Caco-2 (cell line): ENCODE results near the gene SLC5A11. TPM values are rescaled to one million over a fixed set of nuclear protein-coding genes. Genes with fewer than 3 reads are reported as not detected.

Source experiments
- BruUV-seq: library from RNA; stranded (reverse); fragments of 400-500 nt; replicated peaks from 2 replicates; lab custom pipeline; 2021; lab: Mats Ljungman, UMichigan
- CTCF ChIA-PET: fragments of 300-600 bp; sonication (Branson Sonifier 250); formaldehyde crosslinking; loops from one replicate; lab custom pipeline; 2022; ENCODE audit warnings: antibody characterized with exemption; lab: Charles Lee
- POLR2A ChIA-PET: fragments of 300-600 bp; sonication (Branson Sonifier 250); formaldehyde crosslinking; loops from one replicate; lab custom pipeline; 2022; ENCODE audit warnings: antibody characterized with exemption; lab: Charles Lee
- DNase-seq, 2 experiments: peaks; one replicate each; pipeline versions ENCODE4 v3.0.0 to v3.0.0-alpha.2; 2020 to 2022
- H3K27me3 ChIP-seq: replicated peaks from 2 replicates; pipeline ENCODE4 v1.6.0; 2011; ENCODE audit warnings: low read length; ENCODE audit not compliant: control insufficient read depth, insufficient read depth
- H3K36me3 ChIP-seq: 2 replicates; pipeline ENCODE4 v1.5.1; 2011; ENCODE audit warnings: low read length; ENCODE audit not compliant: control insufficient read depth, insufficient read depth
- H3K4me1 ChIP-seq: fragments of 250-450 bp; sonication (Bioruptor Pico); 2 replicates; pipeline ENCODE4 v1.5.1; 2020; ENCODE audit warnings: mild to moderate bottlenecking
- H3K4me3 ChIP-seq: 2 replicates; pipeline ENCODE4 v1.5.1; 2011; ENCODE audit warnings: low read depth, mild to moderate bottlenecking, control low read depth, low read length
- H3K9me3 ChIP-seq: fragments of 250-450 bp; sonication (Bioruptor Pico); 2 replicates; pipeline ENCODE4 v1.5.1; 2020; ENCODE audit warnings: mild to moderate bottlenecking, moderate library complexity
- H3K27ac Mint-ChIP-seq: one replicate; pipeline ENCODE4 v1.8.0; 2022; ENCODE audit warnings: mixed read lengths; ENCODE audit not compliant: unreplicated experiment
- H3K27me3 Mint-ChIP-seq: one replicate; pipeline ENCODE4 v1.8.0; 2022; ENCODE audit warnings: mixed read lengths; ENCODE audit not compliant: insufficient read depth, unreplicated experiment
- H3K36me3 Mint-ChIP-seq: one replicate; pipeline ENCODE4 v1.8.0; 2022; ENCODE audit warnings: mild to moderate bottlenecking, mixed read lengths; ENCODE audit not compliant: insufficient read depth, unreplicated experiment
- H3K4me1 Mint-ChIP-seq: one replicate; pipeline ENCODE4 v1.8.0; 2022; ENCODE audit warnings: low read depth, mixed read lengths; ENCODE audit not compliant: unreplicated experiment
- H3K4me3 Mint-ChIP-seq: one replicate; pipeline ENCODE4 v1.8.0; 2022; ENCODE audit warnings: mild to moderate bottlenecking, moderate library complexity, mixed read lengths; ENCODE audit not compliant: unreplicated experiment
- H3K9me3 Mint-ChIP-seq: one replicate; pipeline ENCODE4 v1.8.0; 2022; ENCODE audit warnings: mixed read lengths; ENCODE audit not compliant: unreplicated experiment
- intact Hi-C: fragments of 100-400 bp; cut with micrococcal nuclease; formaldehyde crosslinking; loops from one replicate; pipeline ENCODE4 v1.10.0; 2022; ENCODE audit not compliant: unreplicated experiment
- total RNA-seq: library from RNA; stranded (reverse); gene quantifications from 2 replicates; pipeline ENCODE4 v1.2.3, GENCODE V29; 2022
- TF ChIP-seq, protein P1 (sequence below), 2 experiments: fragments of 200-600 bp in 1 of 2; IDR thresholded peaks; 1 replicate in 1 of 2; 2 replicates in 1 of 2; pipeline versions ENCODE4 v1.5.1 to v1.8.0; 2011 to 2022; ENCODE audit warnings: antibody characterized with exemption in 1 of 2, control low read depth in 1 of 2, inconsistent platforms in 1 of 2, low read depth in 1 of 2, low read length in 1 of 2, mild to moderate bottlenecking in 1 of 2, moderate library complexity in 1 of 2; ENCODE audit not compliant: insufficient read depth in 1 of 2, severe bottlenecking in 1 of 2, unreplicated experiment in 1 of 2

Gene SLC5A11
- total RNA-seq, 1 experiment from 2014 or later, result 0.95 TPM

- intact Hi-C loops, result no loop called here
- H3K4me3 Mint-ChIP-seq, result no peak overlapping the region
- POLR2A ChIA-PET, result no interaction called here
- no peaks in the 10 kb centered on the region for H3K36me3 Mint-ChIP-seq
- CTCF ChIA-PET, result interaction anchor here (0.6 kb wide), 1 partner anchor 705 kb away, joined by 3 read pairs; no protein-coding TSS in a partner anchor
- H3K27me3 Mint-ChIP-seq, result no peaks in the 10 kb centered on the region
- H3K36me3 ChIP-seq, result no peaks in the 10 kb centered on the region
- no peaks in the 10 kb centered on the region for H3K4me1 ChIP-seq
- no peaks in the 10 kb centered on the region for H3K9me3 Mint-ChIP-seq
- H3K27ac Mint-ChIP-seq, result no peak overlapping the region
- BruUV-seq, result no TSS peak
- H3K4me3 ChIP-seq, result no peak overlapping the region
- DNase-seq, result no peak
- H3K27me3 ChIP-seq, result no peaks in the 10 kb centered on the region
- H3K9me3 ChIP-seq, result no peaks in the 10 kb centered on the region
- TF ChIP-seq, protein P1, sequence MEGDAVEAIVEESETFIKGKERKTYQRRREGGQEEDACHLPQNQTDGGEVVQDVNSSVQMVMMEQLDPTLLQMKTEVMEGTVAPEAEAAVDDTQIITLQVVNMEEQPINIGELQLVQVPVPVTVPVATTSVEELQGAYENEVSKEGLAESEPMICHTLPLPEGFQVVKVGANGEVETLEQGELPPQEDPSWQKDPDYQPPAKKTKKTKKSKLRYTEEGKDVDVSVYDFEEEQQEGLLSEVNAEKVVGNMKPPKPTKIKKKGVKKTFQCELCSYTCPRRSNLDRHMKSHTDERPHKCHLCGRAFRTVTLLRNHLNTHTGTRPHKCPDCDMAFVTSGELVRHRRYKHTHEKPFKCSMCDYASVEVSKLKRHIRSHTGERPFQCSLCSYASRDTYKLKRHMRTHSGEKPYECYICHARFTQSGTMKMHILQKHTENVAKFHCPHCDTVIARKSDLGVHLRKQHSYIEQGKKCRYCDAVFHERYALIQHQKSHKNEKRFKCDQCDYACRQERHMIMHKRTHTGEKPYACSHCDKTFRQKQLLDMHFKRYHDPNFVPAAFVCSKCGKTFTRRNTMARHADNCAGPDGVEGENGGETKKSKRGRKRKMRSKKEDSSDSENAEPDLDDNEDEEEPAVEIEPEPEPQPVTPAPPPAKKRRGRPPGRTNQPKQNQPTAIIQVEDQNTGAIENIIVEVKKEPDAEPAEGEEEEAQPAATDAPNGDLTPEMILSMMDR (IDR thresholded peaks at IDR 0.05; ENCODE audit: insufficient read depth in 1 of 2, low read depth in 1 of 2, low read length in 1 of 2, severe bottlenecking in 1 of 2, unreplicated experiment in 1 of 2), result no peak
- no peaks in the 10 kb centered on the region for H3K4me1 Mint-ChIP-seq
Measured at GRCh38 chr16:24908716-24909115, 63.0 kb downstream of the SLC5A11 start.

GRCh38 chr16:24909856-24910255 is 64.1 kb downstream of the SLC5A11 start:
- Mint-ChIP-seq H3K27ac (no peak overlapping the region), H3K36me3 (no peaks in the 10 kb centered on the region), H3K4me1 (no peaks in the 10 kb centered on the region), H3K9me3 (no peaks in the 10 kb centered on the region), H3K4me3 (no peak overlapping the region), H3K27me3 (no peaks in the 10 kb centered on the region)
- ChIA-PET POLR2A (interaction anchor here (0.7 kb wide), 1 partner anchor 8 kb away, joined by 4 read pairs; no protein-coding TSS in a partner anchor), CTCF (interaction anchor here (0.7 kb wide), 1 partner anchor 227 kb away, joined by 4 read pairs; no protein-coding TSS in a partner anchor)
- DNase-seq, result no peak
- no TSS peak for BruUV-seq
- intact Hi-C loops, result no loop called here
- Histone ChIP-seq H3K4me1 (no peaks in the 10 kb centered on the region), H3K36me3 (no peaks in the 10 kb centered on the region), H3K9me3 (no peaks in the 10 kb centered on the region), H3K4me3 (no peak overlapping the region), H3K27me3 (no peaks in the 10 kb centered on the region)
- TF ChIP-seq, protein P1 (IDR thresholded peaks at IDR 0.05; ENCODE audit: insufficient read depth in 1 of 2, low read depth in 1 of 2, low read length in 1 of 2, severe bottlenecking in 1 of 2, unreplicated experiment in 1 of 2), result no peak

DNA sequence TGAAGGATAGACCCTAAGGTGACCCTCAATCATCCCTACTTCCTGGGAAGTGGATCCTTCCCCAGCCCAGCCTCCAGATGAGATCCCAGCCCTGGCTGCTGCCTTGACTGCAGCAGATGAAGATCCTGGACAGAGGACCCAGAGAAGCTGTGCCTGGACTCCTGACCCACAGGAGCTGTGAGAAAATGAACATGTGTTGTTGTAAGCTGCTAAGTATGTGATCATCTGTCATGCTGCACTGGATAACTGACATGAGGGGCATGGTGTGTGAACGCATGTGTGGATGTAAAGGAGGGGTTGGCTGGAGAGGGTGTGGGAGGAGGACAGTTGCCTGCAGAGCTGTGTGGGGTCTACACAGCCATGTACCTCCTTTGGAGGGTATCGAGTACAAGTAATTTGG is 69.3 kb downstream of the SLC5A11 start:
- H3K4me1 Mint-ChIP-seq, result no peaks in the 10 kb centered on the region
- peaks cover 38% of the 10 kb centered on the region for H3K36me3 Mint-ChIP-seq
- no TSS peak for BruUV-seq
- Histone ChIP-seq H3K27me3 (no peaks in the 10 kb centered on the region), H3K4me1 (no peaks in the 10 kb centered on the region), H3K36me3 (no peaks in the 10 kb centered on the region), H3K9me3 (no peaks in the 10 kb centered on the region), H3K4me3 (no peak overlapping the region)
- H3K27ac Mint-ChIP-seq, result no peak overlapping the region
- CTCF ChIA-PET, result interaction anchor here (1.3 to 1.4 kb wide), 2 partner anchors 9 to 81 kb away, joined by 3 to 5 read pairs; no protein-coding TSS in a partner anchor
- POLR2A ChIA-PET, result no interaction called here
- no peak overlapping the region for H3K4me3 Mint-ChIP-seq
- TF ChIP-seq, protein P1 (IDR thresholded peaks at IDR 0.05; ENCODE audit: insufficient read depth in 1 of 2, low read depth in 1 of 2, low read length in 1 of 2, severe bottlenecking in 1 of 2, unreplicated experiment in 1 of 2), result no peak
- H3K27me3 Mint-ChIP-seq, result no peaks in the 10 kb centered on the region
- no peak for DNase-seq
- no peaks in the 10 kb centered on the region for H3K9me3 Mint-ChIP-seq
- intact Hi-C loops, result loop anchor here (1.0 kb wide), 1 partner anchor 81 kb away; no protein-coding TSS in a partner anchor
